GM12873 (cell line): ENCODE measurements around the gene CDH13.

Experiments
- CTCF ChIP-seq: IDR thresholded peaks from 2 replicates; pipeline ENCODE4 v1.5.1; 2012; ENCODE audit warnings: low read depth, mild to moderate bottlenecking, moderate library complexity, low read length, control low read depth; ENCODE audit not compliant: insufficient read depth; ENCODE audit errors: missing control alignments

The CDH13 gene

GRCh38 chr16:83508295-83508694 lies 881.5 kb downstream of the CDH13 start:
- no peak for TF ChIP-seq CTCF

GRCh38 chr16:83509316-83509715 lies 882.5 kb downstream of the CDH13 start:
- no peak for TF ChIP-seq CTCF

GRCh38 chr16:83510906-83511305 lies 884.1 kb downstream of the CDH13 start:
- no peak for TF ChIP-seq CTCF

- no peak for TF ChIP-seq CTCF
Observed at GRCh38 chr16:83513008-83513755, 886.4 kb downstream of the CDH13 start.

- no peak for TF ChIP-seq CTCF
Observed at GRCh38 chr16:83515395-83515794, 888.6 kb downstream of the CDH13 start.

- no peak for TF ChIP-seq CTCF
Observed at GRCh38 chr16:83516931-83517330, 890.2 kb downstream of the CDH13 start.

- TF ChIP-seq CTCF, result no peak
Observed at GRCh38 chr16:83517398-83517797, 890.6 kb downstream of the CDH13 start.
